Activated naive CD8-positive, alpha-beta T cell (primary cell): ENCODE data around the gene TATDN3.

ENCODE experiments used
- H3K27ac Mint-ChIP-seq: one replicate; pipeline ENCODE4 v1.8.0; 2021; ENCODE audit warnings: mixed read lengths
- H3K27me3 Mint-ChIP-seq: one replicate; pipeline ENCODE4 v1.8.0; 2021; ENCODE audit warnings: mixed read lengths
- H3K36me3 Mint-ChIP-seq: one replicate; pipeline ENCODE4 v1.8.0; 2021; ENCODE audit warnings: mixed read lengths
- H3K4me1 Mint-ChIP-seq: one replicate; pipeline ENCODE4 v1.8.0; 2021; ENCODE audit warnings: low read depth, mixed read lengths
- H3K4me3 Mint-ChIP-seq: one replicate; pipeline ENCODE4 v1.8.0; 2021; ENCODE audit warnings: mild to moderate bottlenecking, mixed read lengths
- H3K9me3 Mint-ChIP-seq: one replicate; pipeline ENCODE4 v1.8.0; 2021; ENCODE audit warnings: low read depth, mixed read lengths

The TATDN3 gene

GRCh38 chr1:212791676-212792395 is at the start of gene TATDN3, which contains the start of gene NSL1:
TSS of gene TATDN3 (plus strand) at chr1:212791894. CDS start at chr1:212791922, 28 bp downstream.
TSS of gene NSL1 (minus strand) at chr1:212791777. CDS start at chr1:212791763, 14 bp downstream.
- no peaks in the 10 kb centered on the region for H3K36me3 Mint-ChIP-seq
- H3K9me3 Mint-ChIP-seq, result no peaks in the 10 kb centered on the region
- no peaks in the 10 kb centered on the region for H3K27me3 Mint-ChIP-seq
- H3K27ac Mint-ChIP-seq, result peak within 1 kb of the TSS; percentile 96
- H3K4me3 Mint-ChIP-seq, result peak within 1 kb of the TSS; percentile 99
- peaks cover 44% of the 10 kb centered on the region for H3K4me1 Mint-ChIP-seq

GRCh38 chr1:212743901-212744475 is 47.7 kb upstream of the TATDN3 start:
- Mint-ChIP-seq H3K4me3 (no peak overlapping the region), H3K27me3 (no peaks in the 10 kb centered on the region), H3K36me3 (peaks cover 18% of the 10 kb centered on the region), H3K4me1 (peaks cover 30% of the 10 kb centered on the region), H3K27ac (peak overlapping the region; percentile 43), H3K9me3 (no peaks in the 10 kb centered on the region)

GRCh38 chr1:212745303-212745702 is 46.4 kb upstream of the TATDN3 start:
- H3K4me1 Mint-ChIP-seq, result peaks cover 35% of the 10 kb centered on the region
- H3K27ac Mint-ChIP-seq, result no peak overlapping the region
- H3K27me3 Mint-ChIP-seq, result no peaks in the 10 kb centered on the region
- H3K4me3 Mint-ChIP-seq, result no peak overlapping the region
- peaks cover 14% of the 10 kb centered on the region for H3K36me3 Mint-ChIP-seq
- no peaks in the 10 kb centered on the region for H3K9me3 Mint-ChIP-seq

- no peaks in the 10 kb centered on the region for H3K9me3 Mint-ChIP-seq
- peaks cover 9% of the 10 kb centered on the region for H3K36me3 Mint-ChIP-seq
- H3K4me1 Mint-ChIP-seq, result peaks cover 42% of the 10 kb centered on the region
- no peak overlapping the region for H3K27ac Mint-ChIP-seq
- H3K27me3 Mint-ChIP-seq, result no peaks in the 10 kb centered on the region
- no peak overlapping the region for H3K4me3 Mint-ChIP-seq
Measured at GRCh38 chr1:212746546-212746945, 45.1 kb upstream of the TATDN3 start.

- no peaks in the 10 kb centered on the region for H3K27me3 Mint-ChIP-seq
- H3K27ac Mint-ChIP-seq, result peak overlapping the region; percentile 42
- H3K9me3 Mint-ChIP-seq, result no peaks in the 10 kb centered on the region
- H3K4me1 Mint-ChIP-seq, result peaks cover 55% of the 10 kb centered on the region
- peaks cover 2% of the 10 kb centered on the region for H3K36me3 Mint-ChIP-seq
- H3K4me3 Mint-ChIP-seq, result peak overlapping the region; percentile 48
Measured at GRCh38 chr1:212749821-212750535, 41.7 kb upstream of the TATDN3 start.

GRCh38 chr1:212752252-212752933 is 39.3 kb upstream of the TATDN3 start:
- Mint-ChIP-seq H3K9me3 (no peaks in the 10 kb centered on the region), H3K36me3 (peaks cover 5% of the 10 kb centered on the region), H3K4me3 (peak overlapping the region; percentile 61), H3K27ac (peak overlapping the region; percentile 29), H3K27me3 (no peaks in the 10 kb centered on the region), H3K4me1 (peaks cover 51% of the 10 kb centered on the region)

- H3K4me1 Mint-ChIP-seq, result peaks cover 53% of the 10 kb centered on the region
- peak overlapping the region; percentile 29 for H3K27ac Mint-ChIP-seq
- H3K27me3 Mint-ChIP-seq, result no peaks in the 10 kb centered on the region
- H3K36me3 Mint-ChIP-seq, result peaks cover 7% of the 10 kb centered on the region
- H3K4me3 Mint-ChIP-seq, result peak overlapping the region; percentile 61
- H3K9me3 Mint-ChIP-seq, result no peaks in the 10 kb centered on the region
Measured at GRCh38 chr1:212752934-212753497, 38.7 kb upstream of the TATDN3 start.

- Mint-ChIP-seq H3K27ac (no peak overlapping the region), H3K4me1 (peaks cover 54% of the 10 kb centered on the region), H3K4me3 (peak overlapping the region; percentile 48)
Measured at GRCh38 chr1:212753749-212754148, 37.9 kb upstream of the TATDN3 start.

GRCh38 chr1:212754193-212754592 is 37.5 kb upstream of the TATDN3 start:
- Mint-ChIP-seq H3K9me3 (no peaks in the 10 kb centered on the region), H3K36me3 (peaks cover 7% of the 10 kb centered on the region), H3K27me3 (no peaks in the 10 kb centered on the region), H3K4me1 (peaks cover 54% of the 10 kb centered on the region), H3K4me3 (peak overlapping the region; percentile 48), H3K27ac (no peak overlapping the region)

More at GRCh38 chr1:212753749-212754148, 37.9 kb upstream of the TATDN3 start:
- Mint-ChIP-seq H3K27me3 (no peaks in the 10 kb centered on the region), H3K9me3 (no peaks in the 10 kb centered on the region), H3K36me3 (peaks cover 7% of the 10 kb centered on the region)

- Mint-ChIP-seq H3K4me3 (peak overlapping the region; percentile 48), H3K27ac (no peak overlapping the region), H3K36me3 (peaks cover 7% of the 10 kb centered on the region), H3K9me3 (no peaks in the 10 kb centered on the region), H3K27me3 (no peaks in the 10 kb centered on the region), H3K4me1 (peaks cover 53% of the 10 kb centered on the region)
Measured at GRCh38 chr1:212754680-212755079, 37.0 kb upstream of the TATDN3 start.

GRCh38 chr1:212759683-212760082 is 32.0 kb upstream of the TATDN3 start:
- Mint-ChIP-seq H3K9me3 (no peaks in the 10 kb centered on the region), H3K36me3 (peaks cover 18% of the 10 kb centered on the region), H3K4me1 (peaks cover 23% of the 10 kb centered on the region), H3K27ac (no peak overlapping the region), H3K4me3 (no peak overlapping the region), H3K27me3 (no peaks in the 10 kb centered on the region)

- Mint-ChIP-seq H3K4me3 (no peak overlapping the region), H3K36me3 (peaks cover 22% of the 10 kb centered on the region), H3K4me1 (peaks cover 23% of the 10 kb centered on the region), H3K9me3 (no peaks in the 10 kb centered on the region), H3K27me3 (no peaks in the 10 kb centered on the region), H3K27ac (no peak overlapping the region)
Measured at GRCh38 chr1:212760126-212760823, 31.4 kb upstream of the TATDN3 start.

- Mint-ChIP-seq H3K36me3 (peaks cover 28% of the 10 kb centered on the region), H3K4me1 (peaks cover 27% of the 10 kb centered on the region), H3K4me3 (no peak overlapping the region), H3K9me3 (peaks cover 5% of the 10 kb centered on the region), H3K27me3 (no peaks in the 10 kb centered on the region), H3K27ac (no peak overlapping the region)
Measured at GRCh38 chr1:212762234-212762633, 29.5 kb upstream of the TATDN3 start.

- Mint-ChIP-seq H3K27me3 (no peaks in the 10 kb centered on the region), H3K4me3 (no peak overlapping the region), H3K9me3 (peaks cover 11% of the 10 kb centered on the region), H3K4me1 (peaks cover 33% of the 10 kb centered on the region), H3K27ac (no peak overlapping the region), H3K36me3 (peaks cover 34% of the 10 kb centered on the region)
Measured at GRCh38 chr1:212762839-212763238, 28.9 kb upstream of the TATDN3 start.
